DND-41 (cell line): Measurements from ENCODE around the gene LRRC43.

ENCODE experiments used
- ATAC-seq: fragments of 200-7000 bp; cut with Tn5 transposase; 3 replicates; pipeline ENCODE4 v1.9.1; 2021; ENCODE audit warnings: low read depth; ENCODE audit not compliant: insufficient read depth
- DNase-seq: peaks from one replicate; pipeline ENCODE4 v3.0.0-alpha.2; 2020
- H2AFZ ChIP-seq: 2 replicates; pipeline ENCODE4 v1.6.0; 2012; ENCODE audit warnings: low read depth, low read length
- H3K27ac ChIP-seq: 2 replicates; pipeline ENCODE4 v1.5.1; 2012; ENCODE audit warnings: low read length, inconsistent platforms
- H3K27me3 ChIP-seq: fragments of 200-600 bp; sonication (generic); 2 replicates; pipeline ENCODE4 v1.6.0; 2012; ENCODE audit warnings: low read length, mild to moderate bottlenecking, inconsistent platforms; ENCODE audit not compliant: insufficient read depth, poor library complexity
- H3K36me3 ChIP-seq: 2 replicates; pipeline ENCODE4 v1.5.1; 2012; ENCODE audit warnings: low read length, inconsistent platforms; ENCODE audit not compliant: insufficient read depth
- H3K4me1 ChIP-seq: 2 replicates; pipeline ENCODE4 v1.5.1; 2012; ENCODE audit warnings: mild to moderate bottlenecking, low read length; ENCODE audit not compliant: insufficient read depth
- H3K4me2 ChIP-seq: 2 replicates; pipeline ENCODE4 v1.6.0; 2012; ENCODE audit warnings: mild to moderate bottlenecking, moderate library complexity, low read length, inconsistent platforms; ENCODE audit not compliant: insufficient read depth
- H3K4me3 ChIP-seq, 2 experiments: fragments of 200-600 bp in 1 of 2; shearing (Covaris generic) in 1 of 2; 2 replicates each; pipeline ENCODE4 v1.5.1; 2012 to 2016; ENCODE audit warnings: inconsistent platforms in 2 of 2, low read length in 2 of 2, mild to moderate bottlenecking in 2 of 2, low read depth in 1 of 2, moderate library complexity in 1 of 2
- H3K79me2 ChIP-seq: 2 replicates; pipeline ENCODE4 v1.6.0; 2012; ENCODE audit warnings: low read length, inconsistent platforms; ENCODE audit not compliant: insufficient read depth
- H3K9ac ChIP-seq: 2 replicates; pipeline ENCODE4 v1.6.0; 2012; ENCODE audit warnings: low read depth, mild to moderate bottlenecking, inconsistent platforms, low read length, moderate library complexity
- H3K9me3 ChIP-seq: 2 replicates; pipeline ENCODE4 v1.5.1; 2012; ENCODE audit warnings: low read length, moderate library complexity, mild to moderate bottlenecking, inconsistent platforms; ENCODE audit not compliant: insufficient read depth, severe bottlenecking
- H4K20me1 ChIP-seq: 2 replicates; pipeline ENCODE4 v1.6.0; 2012; ENCODE audit warnings: low read length; ENCODE audit not compliant: insufficient read depth
- CTCF ChIP-seq: IDR thresholded peaks from 2 replicates; pipeline ENCODE4 v1.5.1; 2012; ENCODE audit warnings: borderline replicate concordance, low read length, moderate library complexity, mild to moderate bottlenecking; ENCODE audit not compliant: poor library complexity, severe bottlenecking; ENCODE audit errors: extremely low read depth
- EZH2 ChIP-seq: IDR thresholded peaks from 3 replicates; pipeline ENCODE4 v1.6.1; 2012; ENCODE audit warnings: borderline replicate concordance, low read depth, mild to moderate bottlenecking, moderate library complexity, low read length, inconsistent platforms; ENCODE audit not compliant: severe bottlenecking

The LRRC43 gene

GRCh38 chr12:122183588-122183940 is 641 bp downstream of the LRRC43 start:
- no peak for ATAC-seq
- Histone ChIP-seq H3K4me2 (no peak overlapping the region), H3K79me2 (no peaks in the 10 kb centered on the region), H3K27ac (no peak overlapping the region), H3K36me3 (no peaks in the 10 kb centered on the region), H3K27me3 (peaks cover 3% of the 10 kb centered on the region), H2AFZ (no peak overlapping the region), H4K20me1 (no peaks in the 10 kb centered on the region), H3K4me3 (no peak overlapping the region), H3K9me3 (no peaks in the 10 kb centered on the region), H3K9ac (no peak overlapping the region), H3K4me1 (no peaks in the 10 kb centered on the region)
- TF ChIP-seq EZH2 (no peak), CTCF (no peak)
- no peak for DNase-seq

- Histone ChIP-seq H3K9ac (no peak overlapping the region), H3K27me3 (peaks cover 3% of the 10 kb centered on the region), H3K79me2 (no peaks in the 10 kb centered on the region), H3K4me3 (no peak overlapping the region), H2AFZ (no peak overlapping the region; the same call in 1 of the 2 replicates), H4K20me1 (no peaks in the 10 kb centered on the region), H3K9me3 (no peaks in the 10 kb centered on the region), H3K4me2 (no peak overlapping the region), H3K36me3 (no peaks in the 10 kb centered on the region), H3K4me1 (no peaks in the 10 kb centered on the region), H3K27ac (no peak overlapping the region)
- ATAC-seq (no peak), DNase-seq (no peak)
- TF ChIP-seq EZH2: no peak
- TF ChIP-seq CTCF: no peak
Measured at GRCh38 chr12:122184517-122184916, 1.6 kb downstream of the LRRC43 start.

DNA sequence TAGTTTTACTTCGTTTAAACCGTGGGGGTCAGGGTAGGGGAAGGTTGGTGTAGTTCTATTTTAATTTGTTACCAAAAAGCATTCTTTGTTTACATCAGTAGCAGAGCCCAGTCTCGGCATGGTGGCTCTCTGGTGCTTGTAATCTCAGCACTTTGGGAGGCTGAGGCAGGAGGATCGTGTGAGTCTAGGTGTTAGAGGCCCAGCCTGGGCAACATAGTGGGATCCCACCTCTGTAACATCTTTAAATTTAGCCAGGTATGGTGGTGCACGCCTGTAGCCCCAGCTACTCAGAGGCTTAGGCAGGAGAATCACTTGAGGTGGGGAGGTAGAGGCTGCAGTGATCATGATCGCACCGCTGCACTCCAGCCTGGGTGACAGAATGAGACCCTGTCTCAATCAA is 2.2 kb downstream of the LRRC43 start:
- no peak overlapping the region for H2AFZ ChIP-seq
- no peak overlapping the region for H3K27ac ChIP-seq
- no peaks in the 10 kb centered on the region for H3K79me2 ChIP-seq
- H3K4me2 ChIP-seq: no peak overlapping the region
- no peak for TF ChIP-seq EZH2
- TF ChIP-seq CTCF: no peak
- ATAC-seq (no peak; the same call in 2 of the 3 replicates), DNase-seq (no peak)
- H3K27me3 ChIP-seq: peaks cover 3% of the 10 kb centered on the region
- no peaks in the 10 kb centered on the region for H3K36me3 ChIP-seq
- no peak overlapping the region for H3K4me3 ChIP-seq
- no peaks in the 10 kb centered on the region for H3K9me3 ChIP-seq
- no peak overlapping the region for H3K9ac ChIP-seq
- no peaks in the 10 kb centered on the region for H3K4me1 ChIP-seq
- H4K20me1 ChIP-seq: no peaks in the 10 kb centered on the region

DNA sequence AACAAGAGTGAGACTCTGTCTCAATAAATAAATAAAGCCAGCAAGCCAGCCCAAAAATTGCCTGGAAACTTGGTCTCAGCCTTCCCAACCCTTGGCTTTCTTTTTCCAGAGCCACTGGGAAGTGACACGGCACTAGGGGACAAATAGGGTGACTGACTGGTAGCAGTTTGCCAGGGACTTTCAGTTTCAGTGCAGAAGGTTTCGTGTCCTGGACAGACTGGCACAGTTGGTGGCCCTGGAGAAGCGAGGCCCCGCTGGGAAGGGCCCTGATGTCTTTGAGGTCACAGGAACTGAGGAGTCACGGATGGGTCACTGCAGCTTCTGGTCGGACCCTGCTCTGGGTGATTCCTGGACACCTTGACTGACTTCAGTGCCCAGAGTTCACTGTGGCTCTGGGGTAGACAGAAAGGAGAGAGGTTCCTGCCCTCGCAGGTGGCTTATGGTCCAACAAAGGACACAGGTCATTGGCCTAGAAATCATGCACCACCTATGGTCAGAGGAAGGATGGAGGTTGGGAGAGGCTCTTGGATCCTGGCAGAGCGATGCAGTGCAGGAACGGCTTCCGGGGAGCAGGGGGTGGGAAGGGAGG is 2.7 kb downstream of the LRRC43 start:
- H3K9ac ChIP-seq: no peak overlapping the region

More for the DNA sequence above, 2.7 kb downstream of the LRRC43 start:
- Histone ChIP-seq H2AFZ (no peak overlapping the region), H3K4me3 (no peak overlapping the region), H3K4me1 (no peaks in the 10 kb centered on the region), H3K4me2 (no peak overlapping the region), H3K36me3 (no peaks in the 10 kb centered on the region), H3K9me3 (no peaks in the 10 kb centered on the region), H4K20me1 (no peaks in the 10 kb centered on the region), H3K79me2 (no peaks in the 10 kb centered on the region), H3K27ac (no peak overlapping the region), H3K27me3 (peaks cover 3% of the 10 kb centered on the region)
- TF ChIP-seq EZH2 (no peak), CTCF (no peak)
- ATAC-seq: no peak; the same call in 2 of the 3 replicates
- no peak for DNase-seq
